Loucy (cell line): ENCODE results near the gene ZNF619.
A peak's percentile ranks its signal among the peaks of the same experiment; 100 is the strongest.

ENCODE experiments used
- H2AFZ ChIP-seq: fragments of 200-600 bp; sonication (generic); 2 replicates; pipeline ENCODE4 v1.6.0; 2016; ENCODE audit warnings: antibody characterized with exemption, mild to moderate bottlenecking, low read length, moderate library complexity
- H3F3A ChIP-seq: fragments of 200-600 bp; 2 replicates; pipeline ENCODE4 v1.6.0; 2016; ENCODE audit warnings: antibody characterized with exemption, low read depth, mild to moderate bottlenecking
- H3K27me3 ChIP-seq: fragments of 200-600 bp; sonication (generic); 2 replicates; pipeline ENCODE4 v1.6.1; 2014; ENCODE audit warnings: low read length, mild to moderate bottlenecking; ENCODE audit not compliant: insufficient read depth, poor library complexity, severe bottlenecking
- H3K36me3 ChIP-seq: fragments of 200-600 bp; sonication (generic); 2 replicates; pipeline ENCODE4 v1.6.1; 2016; ENCODE audit warnings: low read length; ENCODE audit not compliant: insufficient read depth
- H3K4me1 ChIP-seq: fragments of 200-600 bp; sonication (generic); 2 replicates; pipeline ENCODE4 v1.5.1; 2014; ENCODE audit warnings: low read length, mild to moderate bottlenecking; ENCODE audit not compliant: insufficient read depth, poor library complexity, severe bottlenecking
- H3K4me2 ChIP-seq: fragments of 200-600 bp; sonication (generic); 2 replicates; pipeline ENCODE4 v1.6.0; 2014; ENCODE audit warnings: antibody characterized with exemption, low read length, low read depth, mild to moderate bottlenecking; ENCODE audit not compliant: poor library complexity, severe bottlenecking
- H3K4me3 ChIP-seq: fragments of 200-600 bp; sonication (generic); 2 replicates; pipeline ENCODE4 v1.5.1; 2014; ENCODE audit warnings: low read length, mild to moderate bottlenecking, mixed read lengths; ENCODE audit not compliant: poor library complexity, severe bottlenecking
- H3K79me2 ChIP-seq: fragments of 200-600 bp; sonication (generic); 2 replicates; pipeline ENCODE4 v1.6.1; 2014; ENCODE audit warnings: low read length; ENCODE audit not compliant: insufficient read depth
- H3K9ac ChIP-seq: fragments of 200-600 bp; sonication (generic); 2 replicates; pipeline ENCODE4 v1.6.0; 2014; ENCODE audit warnings: mild to moderate bottlenecking, low read depth, low read length, moderate library complexity; ENCODE audit not compliant: poor library complexity, severe bottlenecking
- H3K9me2 ChIP-seq: fragments of 200-600 bp; sonication (generic); replicated peaks from 2 replicates; pipeline ENCODE4 v1.6.1; 2016; ENCODE audit warnings: low read depth, low read length, mixed read lengths
- H3K9me3 ChIP-seq: fragments of 200-600 bp; sonication (generic); 2 replicates; pipeline ENCODE4 v1.6.1; 2014; ENCODE audit warnings: mild to moderate bottlenecking, antibody characterized with exemption, low read length, low read depth; ENCODE audit not compliant: insufficient read depth
- H4K20me1 ChIP-seq: fragments of 200-600 bp; sonication (generic); 2 replicates; pipeline ENCODE4 v1.6.0; 2014; ENCODE audit warnings: antibody characterized with exemption, low read length, mild to moderate bottlenecking; ENCODE audit not compliant: insufficient read depth, poor library complexity, severe bottlenecking
- CTCF ChIP-seq: fragments of 200-600 bp; sonication (generic); conservative IDR thresholded peaks from 2 replicates; pipeline ENCODE4 v1.5.1; 2014; ENCODE audit warnings: mild to moderate bottlenecking, antibody characterized with exemption, low read length
- EZH2phosphoT487 ChIP-seq: fragments of 200-600 bp; IDR thresholded peaks from 2 replicates; pipeline ENCODE4 v1.6.1; 2018; ENCODE audit warnings: antibody characterized with exemption, mild to moderate bottlenecking, moderate library complexity, borderline replicate concordance

ZNF619 gene

DNA sequence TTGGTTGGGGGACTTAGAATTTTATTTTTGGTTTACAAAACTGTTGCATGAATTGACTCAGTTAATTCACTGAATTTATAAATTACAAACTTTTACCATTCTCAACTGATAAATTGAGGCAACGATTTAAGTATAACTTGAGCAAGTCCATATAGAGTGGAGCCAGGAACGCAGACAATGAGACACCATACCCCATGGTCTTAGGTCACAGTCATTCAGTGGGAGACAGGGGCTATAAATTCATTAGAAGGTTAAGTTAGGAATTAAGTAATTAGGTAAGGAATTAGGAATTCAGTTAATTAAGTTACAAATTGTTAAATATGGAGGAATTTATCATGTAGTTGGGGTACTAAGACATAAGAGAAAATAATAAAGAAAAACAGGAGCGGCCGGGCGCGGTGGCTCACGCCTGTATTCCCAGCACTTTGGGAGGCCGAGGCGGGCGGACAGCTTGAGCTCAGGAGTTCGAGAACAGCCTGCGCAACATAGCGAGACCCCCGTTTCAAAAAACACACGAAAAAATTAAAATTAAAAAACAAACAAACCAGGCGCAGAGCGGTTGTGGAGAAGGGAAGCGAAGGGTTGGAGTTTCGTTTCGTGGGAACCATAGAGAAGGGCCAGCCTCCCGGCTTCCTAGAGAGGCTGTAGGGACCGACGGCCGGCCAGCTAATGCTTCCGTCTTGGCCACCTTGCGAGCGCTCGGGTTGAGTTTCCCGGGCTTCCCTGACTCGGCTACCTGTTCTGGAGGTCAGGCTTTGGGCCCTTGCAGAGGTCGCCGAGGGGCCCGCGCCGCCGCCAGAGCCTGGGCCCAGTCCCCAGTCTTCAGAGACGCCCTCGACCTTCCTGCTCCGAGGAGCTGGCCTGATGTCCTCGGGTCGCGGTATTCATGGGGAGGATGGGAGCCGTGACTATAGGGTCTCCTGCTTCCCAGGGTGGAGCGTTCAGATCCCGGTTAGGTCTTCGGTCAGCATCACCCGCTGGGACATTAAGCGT, at the start of gene ZNF619:
ZNF619 (plus strand) TSS at position 645 of the 993 bp plus-strand sequence. CDS start 858 bp downstream, outside the sequence.
- TF ChIP-seq EZH2phosphoT487 (no peak), CTCF (no peak)
- peaks cover 10% of the 10 kb centered on the region for H3K79me2 ChIP-seq
- H3K36me3 ChIP-seq: no peaks in the 10 kb centered on the region

DNA sequence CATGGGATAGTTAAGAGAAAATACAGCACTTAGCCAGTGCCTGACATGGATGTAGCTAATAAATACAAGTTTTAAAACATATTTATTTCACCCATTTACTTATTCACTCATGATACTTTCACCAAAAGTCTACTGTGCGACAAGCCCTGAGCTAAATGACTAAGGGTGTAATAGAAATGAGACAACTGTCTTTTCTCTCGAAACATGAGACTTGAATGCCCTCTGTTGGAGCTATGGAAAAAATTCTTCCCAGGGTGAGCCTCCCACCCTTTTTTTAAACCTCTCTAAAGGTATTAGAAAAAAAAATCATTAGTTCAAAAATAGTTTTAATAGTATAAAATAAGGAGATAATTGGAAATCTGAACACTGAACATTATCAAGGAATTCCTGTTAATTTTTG, 44.1 kb upstream of the ZNF619 start:
- Histone ChIP-seq H3K4me1 (no peaks in the 10 kb centered on the region), H2AFZ (no peak overlapping the region), H3K27me3 (peaks cover 3% of the 10 kb centered on the region), H4K20me1 (no peaks in the 10 kb centered on the region), H3K9ac (no peak overlapping the region), H3K9me2 (no peaks in the 10 kb centered on the region), H3K4me3 (no peak overlapping the region), H3K9me3 (no peaks in the 10 kb centered on the region), H3K4me2 (no peak overlapping the region), H3K79me2 (no peaks in the 10 kb centered on the region), H3F3A (no peaks in the 10 kb centered on the region), H3K36me3 (no peaks in the 10 kb centered on the region)
- no peak for TF ChIP-seq CTCF
- no peak for TF ChIP-seq EZH2phosphoT487

More for the DNA sequence above, at the start of gene ZNF619:
- Histone ChIP-seq H3K9me3 (no peaks in the 10 kb centered on the region), H3K9ac (peak within 1 kb of the TSS; percentile 92), H3K27me3 (no peaks in the 10 kb centered on the region), H3K9me2 (no peaks in the 10 kb centered on the region), H3K4me2 (peak within 1 kb of the TSS; percentile 99), H2AFZ (peak within 1 kb of the TSS; percentile 94), H3F3A (no peaks in the 10 kb centered on the region), H3K4me1 (peaks cover 21% of the 10 kb centered on the region), H3K4me3 (peak within 1 kb of the TSS; percentile 96), H4K20me1 (no peaks in the 10 kb centered on the region)

DNA sequence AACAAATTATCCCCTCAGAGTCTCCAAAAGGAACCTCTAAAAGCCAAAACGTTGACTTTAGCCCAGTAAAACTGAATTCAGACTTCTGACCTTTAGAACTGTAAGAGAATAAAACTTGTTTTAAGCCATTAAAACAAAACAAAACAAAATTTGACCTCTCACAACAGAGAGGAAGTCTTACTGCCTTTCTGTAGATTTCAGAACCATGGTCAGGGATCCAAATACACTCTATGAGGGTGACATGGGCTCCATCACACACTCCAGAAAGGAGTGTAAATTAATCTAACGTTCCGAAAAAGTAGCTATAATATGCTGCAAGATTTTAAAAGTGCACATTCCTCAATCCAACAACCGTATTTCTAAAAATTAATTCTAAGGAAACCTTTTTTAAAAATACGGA, 39.0 kb upstream of the ZNF619 start:
- no peak overlapping the region for H3K9ac ChIP-seq
- H3F3A ChIP-seq: no peaks in the 10 kb centered on the region
- H3K4me3 ChIP-seq: no peak overlapping the region
- no peaks in the 10 kb centered on the region for H3K36me3 ChIP-seq
- H3K4me2 ChIP-seq: no peak overlapping the region
- peaks cover 3% of the 10 kb centered on the region for H3K27me3 ChIP-seq
- H4K20me1 ChIP-seq: no peaks in the 10 kb centered on the region
- no peaks in the 10 kb centered on the region for H3K4me1 ChIP-seq
- TF ChIP-seq CTCF (no peak), EZH2phosphoT487 (no peak)
- no peaks in the 10 kb centered on the region for H3K79me2 ChIP-seq
- H3K9me3 ChIP-seq: no peaks in the 10 kb centered on the region
- no peaks in the 10 kb centered on the region for H3K9me2 ChIP-seq
- no peak overlapping the region for H2AFZ ChIP-seq
